ENCODE results near the gene EGFL6.

DNA sequence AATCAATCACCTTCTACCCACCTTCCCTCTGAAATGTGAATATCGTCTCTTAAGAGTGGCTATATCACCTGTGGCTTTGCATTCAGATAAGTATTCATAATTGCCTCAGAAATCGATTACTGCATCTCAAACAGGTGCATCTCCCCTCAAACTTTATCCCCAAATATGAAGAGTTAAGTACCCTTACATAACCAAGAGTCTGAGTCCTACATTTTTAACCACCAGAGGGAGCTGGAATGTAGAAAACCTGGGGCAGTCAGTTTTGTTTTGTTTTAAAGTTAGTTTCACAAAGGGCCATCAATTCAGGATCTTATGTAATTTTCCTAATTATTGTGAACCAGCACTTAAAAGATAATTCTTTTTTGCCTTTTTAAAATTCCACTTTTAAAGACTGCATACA, 89.2 kb downstream of the EGFL6 start:
- TF ChIP-seq, protein P1, sequence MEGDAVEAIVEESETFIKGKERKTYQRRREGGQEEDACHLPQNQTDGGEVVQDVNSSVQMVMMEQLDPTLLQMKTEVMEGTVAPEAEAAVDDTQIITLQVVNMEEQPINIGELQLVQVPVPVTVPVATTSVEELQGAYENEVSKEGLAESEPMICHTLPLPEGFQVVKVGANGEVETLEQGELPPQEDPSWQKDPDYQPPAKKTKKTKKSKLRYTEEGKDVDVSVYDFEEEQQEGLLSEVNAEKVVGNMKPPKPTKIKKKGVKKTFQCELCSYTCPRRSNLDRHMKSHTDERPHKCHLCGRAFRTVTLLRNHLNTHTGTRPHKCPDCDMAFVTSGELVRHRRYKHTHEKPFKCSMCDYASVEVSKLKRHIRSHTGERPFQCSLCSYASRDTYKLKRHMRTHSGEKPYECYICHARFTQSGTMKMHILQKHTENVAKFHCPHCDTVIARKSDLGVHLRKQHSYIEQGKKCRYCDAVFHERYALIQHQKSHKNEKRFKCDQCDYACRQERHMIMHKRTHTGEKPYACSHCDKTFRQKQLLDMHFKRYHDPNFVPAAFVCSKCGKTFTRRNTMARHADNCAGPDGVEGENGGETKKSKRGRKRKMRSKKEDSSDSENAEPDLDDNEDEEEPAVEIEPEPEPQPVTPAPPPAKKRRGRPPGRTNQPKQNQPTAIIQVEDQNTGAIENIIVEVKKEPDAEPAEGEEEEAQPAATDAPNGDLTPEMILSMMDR (IDR thresholded peaks at IDR 0.05; ENCODE audit: low read depth, low read length, poor library complexity, severe bottlenecking) = peak; percentile 59
- TF ChIP-seq EZH2phosphoT487 (IDR thresholded peaks at IDR 0.05; ENCODE audit: borderline replicate concordance, low read length) = no peak

Data from DOHH2 (cell line).